ENCODE results near the gene SLC35F2. TPM values are rescaled to one million over a fixed set of nuclear protein-coding genes. Genes with fewer than 3 reads are reported as not detected.

Gene SLC35F2
- 11.5 TPM for total RNA-seq

DNA sequence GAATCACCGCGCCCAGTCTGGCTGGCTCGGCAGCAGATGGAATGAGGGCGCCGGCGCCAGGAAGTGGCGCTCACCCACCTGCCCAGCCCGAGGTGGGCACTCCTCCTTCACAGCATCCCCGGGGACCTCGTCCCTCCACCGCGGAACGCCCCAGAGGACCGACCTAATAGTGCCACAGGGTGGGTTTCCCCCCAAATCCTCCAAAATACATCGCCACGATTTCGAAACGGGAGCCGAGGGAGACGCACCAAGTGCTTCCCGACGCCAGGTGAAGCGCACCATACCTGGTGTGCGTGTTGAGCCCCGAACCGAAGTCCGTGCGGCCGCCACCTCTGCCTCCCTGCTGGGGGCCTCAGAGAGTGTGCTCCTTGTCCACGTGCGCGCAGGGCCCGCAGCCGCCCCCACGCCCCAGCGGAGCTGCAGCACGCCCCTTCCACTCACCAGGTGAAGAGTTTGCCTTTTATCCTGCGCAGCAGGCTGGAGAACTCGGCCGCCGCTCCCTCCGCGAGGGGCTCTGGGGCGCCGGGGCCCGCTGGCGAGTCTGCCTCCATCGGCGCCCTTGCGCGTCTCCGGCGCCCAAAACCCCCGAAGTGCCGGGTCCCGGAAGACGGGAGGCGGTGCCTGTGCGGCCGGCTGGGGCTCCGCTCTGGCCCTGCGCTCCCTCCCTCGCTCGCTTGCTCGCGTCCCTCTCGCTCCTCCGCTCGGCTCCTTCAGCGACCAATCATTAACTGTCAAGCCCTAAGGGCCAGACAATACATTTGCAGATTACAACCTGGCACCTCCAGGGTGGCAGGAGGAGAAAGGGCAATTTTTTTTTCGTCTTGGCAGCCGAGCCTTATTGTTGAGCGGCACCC lies at the start of gene SLC35F2:
TSS of gene SLC35F2 (minus strand) at position 571 of the 854 bp plus-strand sequence. CDS start at position 551, 20 bp downstream.

Other genes with a start within 250 kb of the SLC35F2 start
- not detected for gene SLN, start 146.7 kb downstream of the SLC35F2 start, total RNA-seq
- 27.0 TPM for gene RAB39A, start 69.7 kb upstream of the SLC35F2 start, total RNA-seq
- gene CUL5, start 150.1 kb upstream of the SLC35F2 start, total RNA-seq, result 87.4 TPM